ENCODE measurements around the gene NKG7. TPM values are rescaled to one million over a fixed set of nuclear protein-coding genes. Genes with fewer than 3 reads are reported as not detected.

Gene NKG7
- total and polyA plus RNA-seq, 2 of the 13 experiments (the other 11 are each of a cell fraction or from before 2014, with no cell fraction given) = 0.40 TPM; not detected in 1

DNA sequence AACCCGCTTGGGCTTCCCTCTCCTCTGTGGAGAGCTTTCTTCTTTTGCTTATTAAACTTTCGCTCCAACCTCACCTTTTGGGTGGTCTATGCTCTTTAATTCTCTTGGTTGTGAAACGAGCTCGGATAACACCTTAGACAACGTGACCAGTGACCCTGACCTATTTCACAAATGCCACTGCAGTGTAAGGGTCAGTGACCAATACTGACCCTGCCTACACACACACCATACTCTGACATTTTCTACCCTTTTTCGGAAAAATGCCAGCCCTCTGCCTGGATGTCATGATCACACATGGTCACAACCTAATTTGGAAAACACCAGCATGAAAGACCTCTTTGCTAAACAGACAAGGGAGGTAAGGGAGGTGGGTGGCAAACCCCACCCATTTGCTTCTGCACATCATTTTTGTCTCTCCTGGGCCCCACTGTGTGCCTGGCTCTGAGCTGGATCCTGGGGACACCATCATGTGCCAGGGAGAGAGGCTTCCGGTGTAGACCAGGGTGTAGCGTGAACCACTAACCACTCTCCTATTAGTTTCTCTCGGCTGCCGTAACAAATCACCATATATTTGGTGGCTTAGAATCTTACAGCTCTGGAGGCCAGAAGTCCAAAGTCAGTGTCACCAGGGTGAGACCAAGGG lies 16.2 kb downstream of the NKG7 start (continued):
- TF ChIP-seq ZNF790 (CRISPR knock-in tag; IDR thresholded peaks at IDR 0.05; ENCODE audit: borderline replicate concordance) = no peak
- TF ChIP-seq ZNF772 (CRISPR knock-in tag; IDR thresholded peaks at IDR 0.05) = no peak
- TF ChIP-seq SIN3B (IDR thresholded peaks at IDR 0.05; ENCODE audit: low read length) = no peak
- peak; percentile 43; the same call in 1 of the 2 replicates for TF ChIP-seq ZBTB49 (CRISPR knock-in tag; IDR thresholded peaks at IDR 0.05; ENCODE audit: borderline replicate concordance)
- TF ChIP-seq WIZ (CRISPR knock-in tag; IDR thresholded peaks at IDR 0.05) = no peak
- TF ChIP-seq, protein P1, sequence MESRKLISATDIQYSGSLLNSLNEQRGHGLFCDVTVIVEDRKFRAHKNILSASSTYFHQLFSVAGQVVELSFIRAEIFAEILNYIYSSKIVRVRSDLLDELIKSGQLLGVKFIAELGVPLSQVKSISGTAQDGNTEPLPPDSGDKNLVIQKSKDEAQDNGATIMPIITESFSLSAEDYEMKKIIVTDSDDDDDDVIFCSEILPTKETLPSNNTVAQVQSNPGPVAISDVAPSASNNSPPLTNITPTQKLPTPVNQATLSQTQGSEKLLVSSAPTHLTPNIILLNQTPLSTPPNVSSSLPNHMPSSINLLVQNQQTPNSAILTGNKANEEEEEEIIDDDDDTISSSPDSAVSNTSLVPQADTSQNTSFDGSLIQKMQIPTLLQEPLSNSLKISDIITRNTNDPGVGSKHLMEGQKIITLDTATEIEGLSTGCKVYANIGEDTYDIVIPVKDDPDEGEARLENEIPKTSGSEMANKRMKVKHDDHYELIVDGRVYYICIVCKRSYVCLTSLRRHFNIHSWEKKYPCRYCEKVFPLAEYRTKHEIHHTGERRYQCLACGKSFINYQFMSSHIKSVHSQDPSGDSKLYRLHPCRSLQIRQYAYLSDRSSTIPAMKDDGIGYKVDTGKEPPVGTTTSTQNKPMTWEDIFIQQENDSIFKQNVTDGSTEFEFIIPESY (CRISPR knock-in tag; IDR thresholded peaks at IDR 0.05) = peak; percentile 38
- TF ChIP-seq MAFG (CRISPR knock-in tag; IDR thresholded peaks at IDR 0.05) = no peak
- TF ChIP-seq ARID2 (CRISPR knock-in tag; IDR thresholded peaks at IDR 0.05; ENCODE audit: borderline replicate concordance) = no peak
- TF ChIP-seq ZNF20 (CRISPR knock-in tag; IDR thresholded peaks at IDR 0.05) = no peak
- no peak for TF ChIP-seq ZBTB1 (CRISPR knock-in tag; IDR thresholded peaks at IDR 0.05; ENCODE audit: borderline replicate concordance)
- no peak for TF ChIP-seq SNRNP70 (IDR thresholded peaks at IDR 0.05; ENCODE audit: low read depth, low read length)
- peak; percentile 85; the same call in 1 of the 2 replicates for TF ChIP-seq SIX1 (CRISPR knock-in tag; IDR thresholded peaks at IDR 0.05; ENCODE audit: borderline replicate concordance)
- TF ChIP-seq MEF2D (CRISPR knock-in tag; IDR thresholded peaks at IDR 0.05) = peak; percentile 39; the same call in 1 of the 2 replicates
- TF ChIP-seq ZNF589 (CRISPR knock-in tag; conservative IDR thresholded peaks at IDR 0.05) = no peak
- TF ChIP-seq ZNF839 (CRISPR knock-in tag; IDR thresholded peaks at IDR 0.05; ENCODE audit: borderline replicate concordance) = no peak
- peak; percentile 86 for TF ChIP-seq CEBPB (IDR thresholded peaks at IDR 0.05; ENCODE audit: borderline replicate concordance, low read depth, low read length)
- TF ChIP-seq NKX3-1 (CRISPR knock-in tag; IDR thresholded peaks at IDR 0.05) = no peak
- peak; percentile 77 for TF ChIP-seq PITX1 (CRISPR knock-in tag; IDR thresholded peaks at IDR 0.05)
- no peak for TF ChIP-seq ZBTB42 (CRISPR knock-in tag; IDR thresholded peaks at IDR 0.05)
- no peak for TF ChIP-seq CCDC6 (CRISPR knock-in tag; IDR thresholded peaks at IDR 0.05)
- TF ChIP-seq NFATC3 (CRISPR knock-in tag; IDR thresholded peaks at IDR 0.05) = no peak
- TF ChIP-seq BHLHE40 (IDR thresholded peaks at IDR 0.05; ENCODE audit: low read length) = peak; percentile 49; the same call in 1 of the 2 replicates
- no peak for TF ChIP-seq SAFB2 (CRISPR knock-in tag; IDR thresholded peaks at IDR 0.05; ENCODE audit: borderline replicate concordance, low read depth)
- TF ChIP-seq HOXA3 (CRISPR knock-in tag; IDR thresholded peaks at IDR 0.05) = peak; percentile 81
- TF ChIP-seq ZUFSP (CRISPR knock-in tag; IDR thresholded peaks at IDR 0.05; ENCODE audit: borderline replicate concordance) = no peak
- TF ChIP-seq EEA1 (CRISPR knock-in tag; IDR thresholded peaks at IDR 0.05; ENCODE audit: borderline replicate concordance) = no peak

Data from HepG2 (cell line).